ENCODE measurements around the gene OSBPL5.

The OSBPL5 gene

DNA sequence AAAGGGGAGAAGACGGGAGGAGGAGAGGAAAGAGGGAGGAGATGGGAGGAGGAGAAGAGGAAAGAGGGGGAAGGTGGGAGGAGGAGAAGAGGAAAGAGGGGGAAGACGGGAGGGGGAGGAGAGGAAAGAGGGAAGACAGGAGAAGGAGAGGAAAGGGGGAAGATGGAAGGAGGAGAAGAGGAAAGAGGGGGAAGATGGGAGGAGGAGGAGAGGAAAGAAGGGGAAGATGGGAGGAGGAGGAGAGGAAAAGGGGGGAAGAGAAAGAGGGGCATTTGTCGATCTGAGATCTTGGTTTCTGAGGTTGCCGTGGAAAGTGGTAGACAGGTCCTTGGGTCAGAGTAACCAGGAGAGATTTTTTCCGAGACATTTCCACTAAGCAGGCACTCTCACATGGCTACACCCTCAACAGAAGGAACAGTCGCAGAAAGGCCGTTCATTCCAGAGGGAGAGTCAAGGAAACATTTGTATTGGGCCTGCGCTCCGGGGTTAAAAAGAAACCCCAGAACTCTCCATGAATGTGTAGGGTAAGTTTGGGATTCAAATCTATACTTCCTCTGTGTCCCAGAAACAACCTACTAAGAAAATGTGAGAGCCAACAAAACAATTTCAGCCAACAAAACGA lies 68.1 kb downstream of the OSBPL5 start:
- DNase-seq, result no peak

DNA sequence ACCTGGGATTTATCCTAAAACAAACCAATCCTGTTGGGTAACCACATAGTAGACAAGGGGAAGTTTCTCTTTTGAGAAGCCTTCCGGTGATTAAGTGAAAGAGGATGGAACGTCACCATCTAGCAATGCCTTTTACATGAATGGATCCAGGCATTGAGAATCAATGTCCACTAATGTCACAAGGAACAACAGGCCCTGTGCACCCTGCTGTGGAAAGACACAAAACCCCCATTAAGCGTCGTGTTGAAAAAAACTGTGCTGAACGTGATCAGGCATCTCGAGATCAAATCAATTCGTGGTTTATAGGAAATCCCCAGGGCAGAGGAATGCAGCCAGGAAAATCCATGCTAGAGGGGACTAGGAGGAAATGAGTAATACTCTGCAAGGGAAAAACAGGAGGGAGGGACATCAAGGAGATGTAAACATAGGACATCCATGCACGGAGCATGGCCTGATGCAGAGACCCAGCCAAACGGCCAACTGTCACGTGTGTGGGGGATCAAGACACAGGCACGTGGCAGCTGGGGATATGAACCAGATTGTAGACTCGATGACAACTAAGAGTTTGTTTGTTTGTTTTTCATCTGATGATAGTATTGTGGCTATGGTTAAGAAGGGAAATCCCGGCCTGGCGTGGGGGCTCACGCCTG lies 69.3 kb downstream of the OSBPL5 start:
- DNase-seq, result no peak

DNA sequence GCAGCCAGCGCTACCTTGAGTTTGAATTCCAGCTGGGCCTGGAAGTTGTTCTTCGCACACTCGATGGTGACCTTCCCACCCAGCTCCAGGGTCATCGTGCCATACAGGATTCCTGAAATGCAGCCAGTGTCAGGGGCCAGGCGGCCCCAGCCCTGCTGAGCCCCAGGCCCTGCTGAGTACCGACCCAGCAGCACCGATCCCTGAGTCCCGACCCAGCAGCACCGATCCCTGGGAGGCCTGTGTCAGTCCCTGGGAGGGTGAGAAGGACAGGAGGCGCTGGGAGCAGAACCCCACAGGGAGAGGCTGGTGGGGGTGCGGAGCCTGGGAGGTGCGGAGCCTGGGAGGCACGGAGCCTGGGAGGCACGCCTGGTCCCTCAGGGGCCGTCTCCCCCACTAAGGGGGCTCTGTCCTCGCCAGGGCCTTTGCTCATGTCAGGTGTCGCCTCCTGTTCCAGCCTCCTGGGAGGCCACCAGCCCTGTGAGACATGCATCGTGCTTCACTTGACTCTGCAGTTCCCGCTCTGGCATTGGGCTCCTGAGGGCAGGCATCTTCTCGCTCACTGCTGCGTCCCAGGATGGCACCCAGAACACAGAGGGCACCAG lies 70.8 kb downstream of the OSBPL5 start:
- no peak for DNase-seq

DNA sequence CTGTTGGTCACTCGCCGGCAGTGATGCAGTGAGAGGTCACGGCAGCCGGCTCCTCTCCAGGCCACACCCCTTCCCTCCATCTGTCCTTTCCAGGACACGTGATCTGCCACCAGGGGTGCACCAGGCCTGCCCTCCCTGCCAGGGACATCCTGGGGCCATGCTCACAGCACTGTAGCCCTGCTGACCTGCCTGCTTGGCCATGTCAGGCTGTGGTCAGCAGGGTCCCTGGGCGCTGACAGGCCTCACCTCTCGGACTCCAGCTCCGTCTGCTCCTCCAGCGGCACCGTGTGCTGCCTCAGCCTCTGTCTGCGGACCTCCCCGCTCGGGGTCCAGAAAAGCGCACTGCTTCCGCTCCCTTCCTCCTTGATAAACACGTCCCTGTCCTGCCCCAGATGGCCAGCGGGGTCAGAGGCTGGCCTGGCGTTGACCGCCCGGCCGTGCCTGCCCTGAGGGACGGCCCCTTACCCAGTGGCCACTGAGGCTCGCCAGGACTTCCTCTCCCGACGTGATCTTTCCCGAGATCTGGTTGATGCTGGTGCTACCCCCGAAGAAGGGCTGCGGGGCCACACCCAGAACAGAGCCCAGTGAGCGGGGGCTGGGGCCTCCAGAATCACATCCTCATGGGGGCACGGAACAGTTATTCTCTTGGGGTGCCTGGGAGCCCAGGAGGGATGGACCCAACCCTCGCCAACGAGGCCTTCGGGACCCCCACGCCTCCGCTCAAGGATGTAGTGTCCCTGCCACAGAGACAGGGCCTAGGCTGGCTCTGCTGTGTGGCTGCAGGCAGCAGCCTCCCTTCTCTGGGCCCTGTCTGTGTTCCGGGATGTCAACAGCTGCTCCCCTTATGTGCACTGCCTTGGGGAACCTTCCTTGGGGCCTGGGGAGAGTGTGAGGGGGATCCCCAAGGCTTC lies 71.6 kb downstream of the OSBPL5 start:
- no peak for DNase-seq

DNA sequence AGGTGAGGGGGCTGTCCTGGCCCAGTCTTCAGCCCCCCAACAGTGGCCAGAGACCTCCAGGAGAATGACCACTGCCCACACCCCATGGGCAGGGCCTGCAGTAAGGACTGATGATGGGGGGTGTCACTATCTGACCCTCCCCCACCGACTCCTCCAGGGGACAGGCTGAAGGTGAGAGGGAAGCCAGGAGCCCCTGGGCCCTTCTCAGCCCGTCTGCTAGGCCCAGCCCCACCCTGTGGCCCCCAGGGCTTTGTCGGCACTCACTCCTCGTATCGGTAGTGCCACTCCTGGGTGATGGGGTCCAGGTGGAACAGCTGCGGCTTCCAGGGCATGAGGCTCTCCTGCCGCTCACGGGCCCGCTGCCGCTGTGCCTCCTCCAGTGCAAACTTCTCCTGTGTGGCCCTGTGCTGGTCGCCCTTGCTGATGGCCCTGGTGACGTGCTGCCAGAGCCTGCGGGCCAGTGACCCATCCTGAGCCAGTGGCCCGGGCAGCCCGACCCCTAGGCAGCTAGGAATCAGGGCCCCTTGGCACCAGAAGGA lies 72.4 kb downstream of the OSBPL5 start:
- no peak for DNase-seq

DNA sequence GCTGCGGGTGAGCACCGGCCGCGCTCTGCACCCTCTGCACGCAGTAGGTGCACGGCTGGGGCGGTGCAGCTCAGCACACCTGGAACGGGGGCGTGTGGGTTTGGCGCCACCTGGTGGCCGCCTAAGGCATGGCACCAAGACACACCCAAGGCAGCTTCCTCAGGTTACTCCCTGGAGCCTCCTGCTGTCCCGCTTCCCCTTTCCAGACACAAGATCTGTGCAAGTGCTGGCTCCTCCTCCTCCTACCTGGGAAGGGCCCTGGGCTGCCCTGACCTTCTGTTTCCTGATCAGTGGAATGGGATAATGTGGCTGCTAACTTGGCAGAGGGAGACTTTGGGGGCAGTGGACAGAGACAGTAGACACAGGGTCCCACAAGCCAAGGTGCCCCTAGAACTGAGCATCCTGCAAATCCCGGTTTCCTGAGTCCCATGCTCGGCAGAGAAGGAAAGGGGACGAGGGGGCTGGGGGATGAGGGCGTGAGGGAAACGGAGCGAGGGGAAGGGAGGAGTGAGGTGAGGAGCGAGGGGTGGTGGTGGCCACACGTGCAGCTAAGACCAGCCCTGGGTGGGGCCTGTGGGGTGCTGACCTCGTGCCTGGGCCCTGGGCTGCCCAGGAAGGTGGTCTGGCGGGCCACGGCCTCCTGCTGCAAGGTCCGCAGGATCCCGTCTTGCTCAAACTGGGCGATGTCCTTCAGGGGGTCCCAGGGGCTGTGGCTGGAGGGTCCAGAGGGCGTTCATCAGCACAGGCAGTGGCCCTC lies 73.1 kb downstream of the OSBPL5 start:
- peak; percentile 68 for DNase-seq

DNA sequence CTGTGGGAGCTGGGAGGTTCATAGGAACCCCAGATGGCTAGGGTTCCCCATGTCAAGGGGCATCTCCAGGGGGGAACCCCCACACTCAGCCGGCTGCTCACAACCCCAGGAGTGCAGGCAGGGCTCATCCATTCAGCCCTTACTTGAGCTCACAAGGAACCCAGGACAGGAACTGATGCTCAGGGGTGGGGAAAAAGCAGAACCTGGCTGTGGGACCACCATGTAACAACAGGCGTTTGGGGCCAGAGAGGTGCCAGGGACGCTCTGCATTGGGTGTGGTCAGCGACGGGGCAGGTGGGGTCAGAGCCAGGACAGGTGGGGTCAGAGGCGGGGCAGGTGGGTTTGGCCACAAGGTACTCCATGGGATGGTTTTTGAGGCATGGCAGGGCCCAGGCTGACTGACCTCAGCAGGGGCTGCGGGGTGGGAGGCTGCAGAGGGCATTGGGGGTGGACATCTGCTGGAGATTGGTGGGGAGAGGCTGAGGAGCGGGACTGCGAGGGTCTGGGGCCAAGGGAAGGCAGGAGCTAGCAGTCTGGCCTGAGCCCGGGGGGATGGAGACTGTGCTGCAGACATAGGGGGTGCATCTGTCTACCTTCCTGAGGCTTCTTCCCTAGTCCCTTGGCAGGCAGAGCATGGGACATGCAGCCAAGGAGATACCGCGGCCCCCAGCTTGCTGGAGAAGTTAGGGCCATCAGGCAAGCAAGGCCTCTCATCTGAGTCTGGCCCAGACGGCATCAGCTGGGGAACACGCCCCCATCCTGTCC lies 73.8 kb downstream of the OSBPL5 start:
- DNase-seq, result no peak

DNA sequence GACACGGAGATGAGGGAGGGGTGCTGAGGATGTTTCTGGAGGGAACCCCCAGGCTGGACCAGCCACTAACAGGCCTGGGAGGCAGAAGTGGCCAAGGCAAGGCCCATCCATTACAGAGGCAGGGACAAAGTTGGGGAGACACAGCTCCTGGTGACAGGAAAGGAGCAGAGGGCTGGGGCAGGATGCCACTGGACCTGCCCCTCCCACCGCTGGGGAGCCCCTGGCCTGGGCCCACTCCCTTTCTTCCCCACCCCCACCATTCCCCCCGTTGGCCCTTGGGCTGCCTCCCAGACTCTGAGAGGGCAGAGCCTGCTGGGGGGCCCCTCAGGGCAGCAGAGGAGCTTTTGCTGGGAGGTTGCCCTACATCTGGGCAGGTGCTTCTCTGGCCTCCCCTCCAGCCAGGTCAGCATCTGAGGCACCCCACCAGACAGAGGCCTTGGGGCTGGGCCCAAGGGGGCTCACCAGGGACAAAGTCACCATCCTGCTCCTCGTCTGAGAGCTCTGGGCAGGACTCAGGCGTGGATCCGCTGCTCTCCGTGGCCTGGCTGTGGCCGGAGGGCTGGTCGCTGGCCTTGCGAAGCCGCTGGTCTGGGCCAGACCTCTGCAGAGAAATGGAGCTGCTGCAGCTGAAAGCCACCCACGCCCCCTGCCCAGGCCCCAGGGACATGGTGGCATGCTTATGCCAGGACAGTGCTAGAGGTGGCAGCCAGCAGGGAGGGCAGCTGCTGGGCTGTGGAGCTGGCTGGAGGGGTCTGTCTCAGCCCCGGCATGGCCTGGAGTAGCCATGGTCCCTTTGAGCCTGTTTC lies 74.8 kb downstream of the OSBPL5 start:
- no peak for DNase-seq

DNA sequence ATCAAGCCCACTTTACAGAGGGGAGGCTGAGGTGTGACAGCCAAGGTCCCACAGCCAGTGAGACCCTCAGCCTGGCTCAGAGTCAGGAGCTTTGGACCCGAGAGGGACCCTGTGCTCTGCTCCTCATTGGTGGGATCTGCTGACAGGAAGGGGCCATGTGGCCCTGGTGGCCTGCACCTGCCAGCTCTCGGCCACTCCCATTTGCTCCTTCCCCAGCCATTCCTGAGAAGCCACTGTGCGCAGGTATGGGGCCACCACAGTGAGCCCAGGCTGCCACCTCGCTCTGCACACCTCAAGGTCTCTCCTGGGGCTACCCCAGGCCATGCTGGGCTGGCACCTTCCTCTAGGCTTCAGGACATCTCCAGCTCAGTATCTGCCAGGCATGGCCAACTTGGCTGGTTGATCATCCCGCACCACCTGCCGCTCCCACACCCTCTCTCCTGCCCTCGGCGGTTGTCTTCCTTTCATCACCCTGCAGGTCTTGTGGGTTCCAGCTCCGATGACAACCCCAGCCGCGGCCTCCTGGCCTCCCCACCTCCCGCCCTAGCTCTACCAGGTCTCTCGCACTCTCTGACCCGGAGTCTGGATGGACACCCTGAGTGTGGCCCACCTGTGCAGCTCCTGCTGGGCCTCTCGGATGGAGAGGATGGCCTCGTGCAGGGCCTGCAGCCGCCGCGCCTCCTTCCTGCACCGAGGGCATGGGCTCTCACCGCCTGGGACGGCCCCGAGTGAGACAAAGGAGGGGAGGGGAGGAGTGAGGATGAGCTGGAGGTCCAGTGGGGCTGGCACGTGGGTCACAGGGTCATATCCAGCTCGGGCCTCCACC lies 75.7 kb downstream of the OSBPL5 start:
- no peak for DNase-seq

DNA sequence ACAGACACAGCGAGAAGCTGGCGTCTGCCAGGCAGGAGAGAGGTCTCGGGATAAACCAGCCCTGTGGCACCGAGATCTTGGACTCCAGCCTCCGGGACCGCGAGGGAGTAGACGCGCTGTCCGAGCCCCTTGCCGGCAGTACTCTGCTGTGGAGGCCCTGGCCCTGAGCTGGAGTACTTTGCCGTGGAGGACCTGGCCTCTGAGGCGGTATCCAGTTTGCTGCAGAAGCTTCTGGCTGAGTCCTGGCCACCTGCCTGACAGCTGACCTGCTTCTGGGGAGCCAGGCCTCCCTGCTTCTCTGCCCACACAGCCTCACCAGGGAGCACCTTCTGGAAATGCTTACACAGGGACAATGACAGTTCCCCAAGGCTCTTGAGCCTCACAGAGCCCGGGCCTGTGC lies 76.3 kb downstream of the OSBPL5 start:
- DNase-seq, result no peak

DNA sequence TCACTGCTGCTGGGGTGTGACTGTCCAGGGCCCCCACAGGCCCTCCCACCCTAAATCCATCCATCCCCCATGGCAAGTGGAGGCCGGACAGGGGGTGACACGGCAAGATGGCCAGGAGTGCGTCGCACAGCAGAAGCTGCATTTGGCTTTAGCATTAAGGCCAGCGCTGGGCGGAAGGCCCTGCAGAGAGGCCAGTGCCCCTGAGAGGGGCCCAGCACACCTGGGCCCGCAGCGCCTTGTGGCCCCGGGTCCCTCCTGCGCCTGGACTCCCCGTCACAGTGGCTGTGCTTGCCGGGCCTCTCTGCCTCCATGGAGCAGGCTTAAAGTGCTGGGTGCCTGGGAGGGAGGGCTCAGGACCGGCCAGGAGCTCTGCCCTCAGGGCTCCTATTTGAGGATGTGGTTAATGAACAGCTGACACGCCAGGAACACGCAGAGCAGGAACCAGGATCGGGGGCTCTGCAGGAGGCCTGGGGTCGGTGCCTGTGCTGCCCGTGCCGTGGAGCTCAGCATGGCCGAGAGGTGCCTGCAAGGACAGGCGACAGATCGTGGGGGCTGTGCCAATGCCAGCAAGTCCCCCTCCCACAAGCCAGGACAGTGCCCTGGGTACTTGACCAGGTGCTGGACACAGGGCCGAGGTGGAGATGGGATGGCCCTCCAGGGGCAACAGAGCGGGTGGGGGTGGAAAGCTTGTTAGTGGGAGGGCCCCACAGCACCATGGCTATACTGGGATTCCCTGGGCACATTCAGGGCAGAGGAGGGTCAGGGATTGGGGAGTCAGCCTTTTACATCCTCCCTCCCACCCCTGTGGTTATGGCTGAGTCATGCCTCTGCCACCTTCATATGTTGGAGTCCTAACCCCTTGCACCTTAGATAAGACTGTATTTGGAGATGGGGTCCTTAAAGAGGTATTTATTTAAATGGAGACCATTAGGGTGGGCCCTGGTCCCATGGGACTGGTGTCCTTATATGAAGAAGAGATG lies 77.0 kb downstream of the OSBPL5 start:
- DNase-seq, result no peak

DNA sequence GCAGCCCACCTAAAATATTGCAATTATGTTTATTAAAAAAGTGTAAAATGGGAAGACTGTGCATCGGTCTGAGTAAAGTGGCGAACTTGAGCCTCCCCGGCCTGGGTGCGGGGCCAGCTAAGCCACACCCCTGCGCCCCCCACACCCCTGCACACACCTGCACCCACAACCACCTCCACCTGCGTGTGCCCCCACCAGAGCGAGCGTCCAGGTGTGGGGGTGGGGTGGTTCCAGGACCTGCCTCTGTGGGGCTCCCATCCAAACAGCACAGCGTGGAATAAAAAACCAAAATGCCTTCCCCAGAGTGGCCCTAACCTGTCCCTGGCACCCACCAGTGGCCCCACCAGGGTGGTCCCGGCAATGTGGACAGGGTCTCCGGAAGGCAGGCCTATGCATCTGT lies 77.7 kb downstream of the OSBPL5 start:
- DNase-seq, result no peak

DNA sequence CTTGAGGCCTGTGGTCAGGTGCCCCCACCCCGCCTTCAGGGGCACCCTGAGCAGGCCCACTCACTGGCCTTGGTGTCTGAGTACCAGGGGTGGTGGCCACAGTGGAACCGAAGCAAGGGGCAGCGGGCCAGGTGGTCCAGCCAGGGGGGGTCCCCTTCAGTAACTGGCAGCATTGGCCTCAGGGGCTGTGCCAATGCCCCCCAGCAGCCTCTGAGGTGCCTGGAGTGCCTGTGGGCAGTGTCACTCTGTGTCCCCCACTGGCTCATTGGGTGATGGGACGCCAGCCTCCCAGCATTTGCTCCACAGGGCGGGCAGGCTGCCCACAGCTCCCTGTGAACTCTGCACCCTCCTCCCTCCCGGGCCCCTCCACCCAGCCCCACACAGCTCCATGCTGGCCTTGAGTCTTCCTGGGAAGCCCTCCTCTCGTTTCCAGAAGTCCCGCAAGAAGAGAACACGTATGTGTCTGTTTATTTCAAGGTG lies 78.4 kb downstream of the OSBPL5 start:
- no peak for DNase-seq

DNA sequence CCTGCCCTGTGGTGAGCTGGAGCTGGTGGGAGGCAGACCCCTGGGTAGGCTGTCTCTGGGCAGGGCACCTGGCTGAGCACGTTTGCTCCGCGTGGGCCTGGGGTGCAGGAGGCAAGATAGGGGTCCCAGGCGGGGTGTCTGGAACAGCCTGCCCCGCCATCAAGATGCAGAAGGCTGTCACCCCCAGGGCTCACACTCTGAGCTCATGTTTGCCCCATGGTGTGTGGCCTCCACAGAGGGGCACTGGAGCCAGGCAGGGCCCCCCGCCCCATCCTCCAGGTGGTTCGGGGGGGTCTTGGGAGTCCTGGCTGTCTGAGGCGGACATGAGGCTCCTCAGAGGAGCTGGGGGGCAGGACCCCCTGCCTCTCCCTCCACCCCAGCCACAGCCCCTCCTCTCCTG lies 79.0 kb downstream of the OSBPL5 start:
- DNase-seq, result no peak

DNA sequence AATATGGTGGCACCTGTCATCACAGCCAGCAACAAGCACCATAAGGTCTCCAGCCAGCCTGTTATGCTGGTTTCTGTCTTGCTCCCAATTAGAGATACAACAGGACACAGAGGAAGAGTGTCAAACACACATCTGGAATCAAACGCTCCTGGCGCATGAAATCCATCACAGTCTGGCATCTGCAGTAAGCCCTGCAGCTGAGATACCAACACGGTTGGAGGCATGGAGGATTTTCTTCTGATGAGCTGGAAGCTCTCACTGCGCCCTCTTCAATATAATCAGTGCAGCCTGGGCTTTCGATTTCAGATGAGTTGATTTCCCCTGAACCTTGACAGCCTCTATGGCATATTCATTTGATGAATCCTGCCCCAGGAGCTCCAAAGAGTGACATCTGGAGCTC lies 80.1 kb downstream of the OSBPL5 start:
- no peak for DNase-seq

DNA sequence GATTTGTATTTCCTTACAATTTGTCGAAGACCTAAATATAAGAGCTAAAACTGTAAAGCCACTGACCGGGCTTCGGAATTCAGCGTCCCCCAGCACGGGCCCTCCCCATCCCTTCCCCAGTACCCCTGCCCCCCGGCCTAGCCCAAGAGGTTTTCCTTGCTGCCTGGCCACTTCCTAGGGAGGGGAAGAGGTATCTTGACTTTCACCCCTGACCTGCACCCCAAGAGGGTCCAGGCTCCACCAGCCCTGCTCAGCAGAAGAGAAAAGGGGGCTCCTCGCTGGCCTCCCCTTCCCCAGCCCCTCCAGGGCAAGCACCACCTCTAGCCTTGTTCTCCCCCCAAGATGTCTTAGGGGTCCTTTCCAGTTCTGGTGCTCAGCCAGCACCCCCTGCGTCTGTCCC lies 81.8 kb downstream of the OSBPL5 start:
- no peak for DNase-seq

DNA sequence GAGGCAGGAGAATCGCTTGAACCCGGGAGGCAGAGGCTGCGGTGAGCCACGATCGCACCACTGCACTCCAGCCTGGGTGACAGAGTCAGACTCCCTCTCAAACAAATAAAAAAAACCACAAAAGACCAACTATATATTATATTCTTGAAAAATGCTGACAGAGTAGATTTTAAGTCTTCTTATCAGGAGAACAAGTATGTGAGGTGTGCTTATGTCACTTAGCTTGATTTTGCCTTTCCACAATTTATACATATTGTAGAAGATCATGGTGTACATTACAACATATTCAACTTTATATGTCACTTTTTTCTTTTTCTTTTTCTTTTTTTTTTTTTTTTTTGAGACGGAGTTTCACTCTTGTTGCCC lies 83.7 kb downstream of the OSBPL5 start:
- DNase-seq, result no peak

DNA sequence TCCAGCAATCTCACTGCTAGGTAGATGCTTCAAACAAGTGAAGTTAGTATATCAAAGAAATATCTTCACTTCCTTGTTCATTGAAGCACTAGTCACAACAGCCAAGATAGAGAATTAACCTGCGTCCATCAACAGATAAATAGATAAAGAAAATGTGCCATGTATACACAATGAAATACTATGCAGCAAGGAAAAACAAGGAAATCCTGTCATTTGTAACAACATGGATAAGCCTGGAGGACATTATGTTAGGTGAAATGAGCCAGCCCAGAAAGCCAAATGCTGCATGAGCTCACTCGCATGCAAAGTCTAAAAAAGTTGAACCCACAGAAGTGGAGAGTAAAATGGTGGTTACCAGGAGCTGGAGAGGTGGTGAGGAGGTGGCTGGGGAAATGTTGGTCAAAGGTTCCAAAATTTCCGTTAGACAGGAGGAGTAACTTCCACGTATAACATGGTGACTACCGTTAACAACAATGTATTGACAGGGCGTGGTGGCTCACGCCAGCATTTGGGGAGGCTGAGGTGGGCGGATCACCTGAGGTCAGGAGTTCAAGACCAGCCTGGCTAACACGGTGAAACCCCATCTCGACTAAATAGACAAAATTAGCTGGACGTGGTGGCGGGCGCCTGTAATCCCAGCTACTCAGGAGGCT lies 84.3 kb downstream of the OSBPL5 start:
- no peak for DNase-seq
